OCI-LY7 (cell line): ENCODE results near the gene SEMG1. TPM values are rescaled to one million over a fixed set of nuclear protein-coding genes. Genes with fewer than 3 reads are reported as not detected.

Experiments used
- BruUV-seq: library from RNA; stranded (reverse); fragments of 400-500 nt; replicated peaks from 2 replicates; lab custom pipeline; 2021; lab: Mats Ljungman, UMichigan
- CTCF ChIA-PET: fragments of 300-600 bp; sonication (Branson Sonifier 250); formaldehyde crosslinking; loops from one replicate; lab custom pipeline; 2022; ENCODE audit warnings: antibody characterized with exemption; ENCODE audit not compliant: unreplicated experiment; lab: Charles Lee
- POLR2A ChIA-PET: fragments of 300-600 bp; sonication (Branson Sonifier 250); formaldehyde crosslinking; loops from one replicate; lab custom pipeline; 2022; ENCODE audit warnings: antibody characterized with exemption; lab: Charles Lee
- DNase-seq: peaks from one replicate; pipeline ENCODE4 v3.0.0-alpha.2; 2015; ENCODE audit warnings: low spot score
- H2AFZ ChIP-seq: fragments of 200-600 bp; sonication (generic), shearing (Covaris generic); 2 replicates; pipeline ENCODE4 v1.6.1; 2014; ENCODE audit warnings: mild to moderate bottlenecking, antibody characterized with exemption, low read length, moderate library complexity
- H3K27ac ChIP-seq: fragments of 200-600 bp; sonication (generic); 2 replicates; pipeline ENCODE4 v1.5.1; 2014; ENCODE audit warnings: mixed run types, low read depth, mild to moderate bottlenecking, moderate library complexity, low read length, inconsistent platforms; ENCODE audit not compliant: poor library complexity, severe bottlenecking
- H3K36me3 ChIP-seq: fragments of 200-600 bp; sonication (generic); 2 replicates; pipeline ENCODE4 v1.6.1; 2014; ENCODE audit warnings: mild to moderate bottlenecking, antibody characterized with exemption, low read length, moderate library complexity, mixed read lengths; ENCODE audit not compliant: insufficient read depth
- H3K4me1 ChIP-seq: fragments of 200-600 bp; sonication (generic); 2 replicates; pipeline ENCODE4 v1.5.1; 2014; ENCODE audit warnings: mild to moderate bottlenecking, low read length; ENCODE audit not compliant: insufficient read depth, poor library complexity, severe bottlenecking
- H3K4me2 ChIP-seq: fragments of 200-600 bp; sonication (generic); 2 replicates; pipeline ENCODE4 v1.6.1; 2014; ENCODE audit warnings: mild to moderate bottlenecking, low read length
- H3K4me3 ChIP-seq: fragments of 200-600 bp; sonication (generic); 2 replicates; pipeline ENCODE4 v1.5.1; 2014; ENCODE audit warnings: mild to moderate bottlenecking, low read depth, low read length; ENCODE audit not compliant: poor library complexity, severe bottlenecking
- H3K79me2 ChIP-seq: fragments of 200-600 bp; sonication (generic); 2 replicates; pipeline ENCODE4 v1.6.1; 2016; ENCODE audit warnings: low read depth, mild to moderate bottlenecking, low read length, moderate library complexity, mixed read lengths; ENCODE audit not compliant: insufficient read depth
- H3K9me2 ChIP-seq: fragments of 200-600 bp; sonication (generic); 2 replicates; pipeline ENCODE4 v1.6.1; 2016; ENCODE audit warnings: mild to moderate bottlenecking, low read length, mixed read lengths; ENCODE audit not compliant: insufficient read depth
- H3K9me3 ChIP-seq: fragments of 200-600 bp; sonication (generic); 2 replicates; pipeline ENCODE4 v1.6.1; 2014; ENCODE audit warnings: mild to moderate bottlenecking, mixed run types, low read length, mixed read lengths
- H4K20me1 ChIP-seq: fragments of 200-600 bp; sonication (generic); 2 replicates; pipeline ENCODE4 v1.6.1; 2014; ENCODE audit warnings: mild to moderate bottlenecking, antibody characterized with exemption, low read length, moderate library complexity, mixed read lengths; ENCODE audit not compliant: insufficient read depth
- EZH2phosphoT487 ChIP-seq: fragments of 200-600 bp; sonication (generic); IDR thresholded peaks from 2 replicates; pipeline ENCODE4 v1.6.1; 2018; ENCODE audit warnings: low read depth, borderline replicate concordance, mild to moderate bottlenecking, mixed run types, antibody characterized with exemption, low read length, moderate library complexity, mixed read lengths
- intact Hi-C: fragments of 100-400 bp; cut with micrococcal nuclease; formaldehyde crosslinking; loops from one replicate; pipeline ENCODE4 v1.10.0; 2022; ENCODE audit not compliant: unreplicated experiment
- total RNA-seq, 2 experiments: library from RNA; depleted of rRNA in 1 of 2; stranded (reverse); fragments of >200 nt in 1 of 2; shearing (Covaris generic) in 1 of 2; gene quantifications; 2 replicates each; pipeline ENCODE4 v1.2.3, GENCODE V29; 2014 to 2022
- TF ChIP-seq, protein P1 (sequence below): fragments of 200-600 bp; sonication (generic); conservative IDR thresholded peaks from 2 replicates; pipeline ENCODE4 v1.5.1; 2014; ENCODE audit warnings: mild to moderate bottlenecking, antibody characterized with exemption, low read length, moderate library complexity, mixed read lengths

SEMG1 gene
- total RNA-seq, 2 experiments from 2014 or later = not detected

- POLR2A ChIA-PET = no interaction called here
- DNase-seq = no peak
- BruUV-seq = no TSS peak
Observed at GRCh38 chr20:45235995-45236394, 29.2 kb downstream of the SEMG1 start.

DNA sequence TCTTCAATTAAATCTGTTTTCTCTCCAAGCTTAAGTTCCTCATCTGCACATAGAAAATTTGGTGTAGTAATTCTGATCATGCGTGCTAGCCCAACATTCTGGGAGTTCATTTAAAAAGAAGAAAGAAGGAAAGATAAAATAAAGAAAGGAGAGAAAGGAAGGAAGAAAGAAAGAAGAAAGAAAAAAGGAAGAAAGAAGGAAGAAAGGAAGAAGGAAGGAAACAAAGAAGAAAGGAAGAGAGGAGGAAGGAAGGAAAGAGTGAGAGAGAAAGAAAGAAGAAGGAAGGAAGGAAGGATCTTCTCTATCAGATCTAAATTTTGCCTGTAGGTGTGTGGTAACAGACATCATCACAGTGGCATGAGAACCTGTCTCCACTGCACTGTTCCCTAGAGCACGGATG lies 31.3 kb downstream of the SEMG1 start:
- Histone ChIP-seq H3K4me2 (no peak overlapping the region), H3K4me1 (no peaks in the 10 kb centered on the region), H3K36me3 (no peaks in the 10 kb centered on the region), H4K20me1 (no peaks in the 10 kb centered on the region), H2AFZ (no peak overlapping the region), H3K4me3 (no peak overlapping the region), H3K79me2 (no peaks in the 10 kb centered on the region), H3K9me2 (no peaks in the 10 kb centered on the region), H3K27ac (no peak overlapping the region), H3K9me3 (no peaks in the 10 kb centered on the region)
- TF ChIP-seq, protein P1, sequence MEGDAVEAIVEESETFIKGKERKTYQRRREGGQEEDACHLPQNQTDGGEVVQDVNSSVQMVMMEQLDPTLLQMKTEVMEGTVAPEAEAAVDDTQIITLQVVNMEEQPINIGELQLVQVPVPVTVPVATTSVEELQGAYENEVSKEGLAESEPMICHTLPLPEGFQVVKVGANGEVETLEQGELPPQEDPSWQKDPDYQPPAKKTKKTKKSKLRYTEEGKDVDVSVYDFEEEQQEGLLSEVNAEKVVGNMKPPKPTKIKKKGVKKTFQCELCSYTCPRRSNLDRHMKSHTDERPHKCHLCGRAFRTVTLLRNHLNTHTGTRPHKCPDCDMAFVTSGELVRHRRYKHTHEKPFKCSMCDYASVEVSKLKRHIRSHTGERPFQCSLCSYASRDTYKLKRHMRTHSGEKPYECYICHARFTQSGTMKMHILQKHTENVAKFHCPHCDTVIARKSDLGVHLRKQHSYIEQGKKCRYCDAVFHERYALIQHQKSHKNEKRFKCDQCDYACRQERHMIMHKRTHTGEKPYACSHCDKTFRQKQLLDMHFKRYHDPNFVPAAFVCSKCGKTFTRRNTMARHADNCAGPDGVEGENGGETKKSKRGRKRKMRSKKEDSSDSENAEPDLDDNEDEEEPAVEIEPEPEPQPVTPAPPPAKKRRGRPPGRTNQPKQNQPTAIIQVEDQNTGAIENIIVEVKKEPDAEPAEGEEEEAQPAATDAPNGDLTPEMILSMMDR = no peak
- TF ChIP-seq EZH2phosphoT487 = no peak
- CTCF ChIA-PET = no interaction called here
- intact Hi-C loops = no loop called here
- POLR2A ChIA-PET = no interaction called here
- no TSS peak for BruUV-seq
- no peak for DNase-seq

More at GRCh38 chr20:45235995-45236394, 29.2 kb downstream of the SEMG1 start:
- CTCF ChIA-PET = no interaction called here
- Histone ChIP-seq H2AFZ (no peak overlapping the region), H3K27ac (no peak overlapping the region), H3K4me1 (no peaks in the 10 kb centered on the region), H4K20me1 (no peaks in the 10 kb centered on the region), H3K4me3 (no peak overlapping the region), H3K9me2 (no peaks in the 10 kb centered on the region), H3K4me2 (no peak overlapping the region), H3K36me3 (no peaks in the 10 kb centered on the region), H3K79me2 (no peaks in the 10 kb centered on the region), H3K9me3 (no peaks in the 10 kb centered on the region)
- no peak for TF ChIP-seq EZH2phosphoT487
- TF ChIP-seq, protein P1 = peak; percentile 71
- intact Hi-C loops = no loop called here

DNA sequence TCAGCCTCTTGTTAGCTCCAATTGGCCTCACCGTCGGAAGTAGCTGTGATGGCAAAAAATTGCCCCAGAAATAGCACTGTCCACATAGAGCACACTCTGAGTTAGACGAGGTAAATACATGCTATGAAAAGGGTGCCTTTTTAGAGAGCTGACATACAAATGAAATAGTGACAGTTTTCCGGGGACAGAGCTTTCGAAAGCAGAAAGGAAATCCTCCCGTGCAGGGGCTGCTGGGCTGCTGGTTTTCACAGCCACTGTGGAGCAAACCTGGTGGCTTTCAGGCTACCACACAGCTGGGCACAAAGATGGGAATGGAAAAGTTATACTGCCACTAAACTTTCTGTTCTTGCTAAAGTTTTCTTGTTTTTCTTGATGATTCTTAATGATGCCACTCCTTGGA lies 39.3 kb downstream of the SEMG1 start:
- CTCF ChIA-PET = no interaction called here
- H3K9me2 ChIP-seq = no peaks in the 10 kb centered on the region

More for the DNA sequence above, 39.3 kb downstream of the SEMG1 start:
- Histone ChIP-seq H3K79me2 (no peaks in the 10 kb centered on the region), H3K4me3 (no peak overlapping the region), H3K36me3 (no peaks in the 10 kb centered on the region), H3K27ac (no peak overlapping the region), H3K9me3 (no peaks in the 10 kb centered on the region), H4K20me1 (no peaks in the 10 kb centered on the region), H3K4me1 (no peaks in the 10 kb centered on the region), H2AFZ (no peak overlapping the region), H3K4me2 (no peak overlapping the region)
- no peak for TF ChIP-seq EZH2phosphoT487
- TF ChIP-seq, protein P1 = no peak
- POLR2A ChIA-PET = no interaction called here
- no TSS peak for BruUV-seq
- no peak for DNase-seq
- intact Hi-C loops = no loop called here
